Fibroblast of peridontal ligament (primary cell): Measurements from ENCODE around the gene ADAMTSL1.

ENCODE experiments used
- DNase-seq: peaks from one replicate; pipeline ENCODE4 v3.0.0-alpha.2; 2010; ENCODE audit errors: extremely low read depth

Gene ADAMTSL1

GRCh38 chr9:18936094-18936871 is 462.3 kb downstream of the ADAMTSL1 start:
- no peak for DNase-seq

- DNase-seq = no peak
Measured at GRCh38 chr9:18939943-18940342, 466.0 kb downstream of the ADAMTSL1 start.

GRCh38 chr9:18941060-18941740 is 467.2 kb downstream of the ADAMTSL1 start:
- DNase-seq = no peak

- DNase-seq = no peak
Measured at GRCh38 chr9:18942801-18943200, 468.8 kb downstream of the ADAMTSL1 start.

DNA sequence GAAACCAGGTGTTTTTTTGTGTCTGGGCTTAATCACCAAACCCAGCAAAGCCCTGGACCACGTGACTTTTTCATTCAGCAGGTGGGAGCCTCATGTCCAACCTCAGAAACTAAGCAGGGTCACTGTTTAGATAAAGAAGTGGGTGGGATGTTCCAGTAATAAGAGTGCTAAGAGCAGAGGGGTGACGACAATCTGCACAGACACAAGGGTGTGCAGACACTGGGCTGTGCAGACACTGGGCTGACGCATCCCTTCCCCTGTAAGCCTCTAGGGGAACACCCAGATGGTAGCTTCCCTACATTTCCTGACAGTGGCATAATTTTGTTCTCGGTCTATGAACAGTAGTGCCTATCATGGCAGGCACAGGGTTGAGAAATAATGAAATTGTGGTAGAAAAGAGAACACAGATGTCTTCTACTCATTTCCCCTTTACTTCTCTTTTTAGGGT is 474.0 kb downstream of the ADAMTSL1 start:
- DNase-seq = no peak

DNA sequence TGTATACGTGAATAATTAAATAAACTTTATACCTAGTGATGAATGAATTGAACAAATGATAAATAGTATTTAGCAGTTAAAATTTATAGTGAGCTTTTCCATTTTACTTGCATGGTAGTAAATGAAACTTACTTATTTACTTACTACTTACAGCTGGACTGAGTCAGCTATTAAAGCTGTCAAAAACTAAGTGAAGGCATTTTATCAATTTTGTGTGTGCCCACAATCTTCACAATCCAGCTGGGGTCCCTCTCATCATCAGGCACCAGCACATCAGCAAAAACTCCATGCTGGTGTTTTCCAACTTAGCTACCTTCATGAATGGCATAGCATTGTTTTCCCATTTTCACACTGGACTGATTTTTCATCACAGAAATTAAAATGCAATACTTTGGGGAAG is 478.0 kb downstream of the ADAMTSL1 start:
- DNase-seq = no peak

DNA sequence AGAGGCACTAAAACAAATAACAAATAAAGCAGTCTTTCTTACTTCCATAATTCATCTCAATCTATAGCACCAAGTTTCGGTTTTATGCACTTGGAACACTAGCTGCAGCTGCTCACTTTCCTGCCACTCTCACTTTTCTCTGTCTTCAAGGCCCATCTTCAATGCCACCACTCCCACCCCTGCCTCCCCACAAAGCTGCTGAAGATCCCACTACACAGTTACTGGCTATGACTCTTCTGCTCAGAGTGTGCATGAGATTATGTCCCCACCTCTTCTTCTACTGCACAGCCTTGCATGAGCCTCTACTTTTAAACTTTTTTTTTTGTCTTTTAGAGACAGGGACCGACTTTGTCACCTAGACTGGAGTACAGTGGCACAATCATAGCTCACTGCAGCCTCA is 481.7 kb downstream of the ADAMTSL1 start:
- no peak for DNase-seq
